Measurements from ENCODE around the gene TLCD5. TPM values are rescaled to one million over a fixed set of nuclear protein-coding genes. Genes with fewer than 3 reads are reported as not detected.

TLCD5 gene
- total RNA-seq (2014; rRNA removed; shearing (Covaris generic)): 7.1 and 7.3 TPM in 2 replicates

- DNase-seq (ENCODE audit: low spot score): no peak
Measured at GRCh38 chr11:120324932-120325810, at the start of gene TLCD5. Gene TLCD5 (plus strand): TSS chr11:120325299. CDS start chr11:120327442, 2,143 bp downstream.

- no peak for DNase-seq (ENCODE audit: low spot score)
Measured at GRCh38 chr11:120279502-120279901, 45.6 kb upstream of the TLCD5 start.

- no peak for DNase-seq (ENCODE audit: low spot score)
Measured at GRCh38 chr11:120280600-120281051, 44.5 kb upstream of the TLCD5 start.

GRCh38 chr11:120281143-120281795, 43.8 kb upstream of the TLCD5 start:
- no peak for DNase-seq (ENCODE audit: low spot score)

- no peak for DNase-seq (ENCODE audit: low spot score)
Measured at GRCh38 chr11:120283124-120283523, 42.0 kb upstream of the TLCD5 start.

- no peak for DNase-seq (ENCODE audit: low spot score)
Measured at GRCh38 chr11:120284272-120284671, 40.8 kb upstream of the TLCD5 start.

GRCh38 chr11:120285256-120285655, 39.8 kb upstream of the TLCD5 start:
- DNase-seq (ENCODE audit: low spot score): no peak

- no peak for DNase-seq (ENCODE audit: low spot score)
Measured at GRCh38 chr11:120288021-120288420, 37.1 kb upstream of the TLCD5 start.

GRCh38 chr11:120289426-120289825, 35.7 kb upstream of the TLCD5 start:
- DNase-seq (ENCODE audit: low spot score): no peak

- DNase-seq (ENCODE audit: low spot score): no peak
Measured at GRCh38 chr11:120290956-120291355, 34.1 kb upstream of the TLCD5 start.

GRCh38 chr11:120293038-120293800, 31.9 kb upstream of the TLCD5 start:
- no peak for DNase-seq (ENCODE audit: low spot score)

GRCh38 chr11:120294096-120294495, 31.0 kb upstream of the TLCD5 start:
- no peak for DNase-seq (ENCODE audit: low spot score)

GRCh38 chr11:120295099-120295498, 30.0 kb upstream of the TLCD5 start:
- peak; percentile 76 for DNase-seq (ENCODE audit: low spot score)

- DNase-seq (ENCODE audit: low spot score): no peak
Measured at GRCh38 chr11:120296554-120296953, 28.5 kb upstream of the TLCD5 start.

GRCh38 chr11:120298461-120298860, 26.6 kb upstream of the TLCD5 start:
- no peak for DNase-seq (ENCODE audit: low spot score)

GRCh38 chr11:120302001-120302805, 22.9 kb upstream of the TLCD5 start:
- DNase-seq (ENCODE audit: low spot score): no peak

GRCh38 chr11:120303004-120303637, 22.0 kb upstream of the TLCD5 start:
- DNase-seq (ENCODE audit: low spot score): peak; percentile 76

GRCh38 chr11:120304526-120304925, 20.6 kb upstream of the TLCD5 start:
- DNase-seq (ENCODE audit: low spot score): peak; percentile 69

GRCh38 chr11:120305286-120305685, 19.8 kb upstream of the TLCD5 start:
- peak; percentile 34 for DNase-seq (ENCODE audit: low spot score)

- DNase-seq (ENCODE audit: low spot score): peak; percentile 88
Measured at GRCh38 chr11:120306519-120307242, 18.4 kb upstream of the TLCD5 start.

Measured in A172 (cell line).